MV-4-11 (cell line): Measurements from ENCODE around the gene CCDC197.

ENCODE experiments used
- DNase-seq: peaks from one replicate; lab custom pipeline; 2025; lab: John Stamatoyannopoulos, UW

CCDC197 gene

DNA sequence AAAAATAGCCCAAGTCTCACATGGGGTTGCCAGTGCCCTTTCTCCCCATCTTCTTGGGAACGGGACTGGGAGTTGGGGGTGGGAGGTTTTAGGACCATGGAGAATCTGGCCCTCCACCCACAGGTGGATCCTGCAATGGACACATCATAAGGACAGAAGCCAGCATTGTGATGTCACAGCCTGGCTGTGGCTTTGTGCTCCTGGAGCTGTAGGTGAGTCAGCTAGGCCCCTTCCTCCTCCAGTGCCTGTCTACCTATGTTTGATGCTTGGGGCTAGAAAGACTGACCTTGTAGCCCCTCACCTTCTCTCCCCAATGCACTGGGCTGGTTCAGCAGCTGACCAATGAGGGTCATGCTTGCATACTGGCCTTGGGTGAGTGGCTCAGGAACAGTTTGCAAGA lies at the start of gene CCDC197:
TSS of gene CCDC197 (plus strand) at position 220 of the 400 bp plus-strand sequence. CDS start 831 bp downstream, outside the sequence.
- DNase-seq, result no peak

DNA sequence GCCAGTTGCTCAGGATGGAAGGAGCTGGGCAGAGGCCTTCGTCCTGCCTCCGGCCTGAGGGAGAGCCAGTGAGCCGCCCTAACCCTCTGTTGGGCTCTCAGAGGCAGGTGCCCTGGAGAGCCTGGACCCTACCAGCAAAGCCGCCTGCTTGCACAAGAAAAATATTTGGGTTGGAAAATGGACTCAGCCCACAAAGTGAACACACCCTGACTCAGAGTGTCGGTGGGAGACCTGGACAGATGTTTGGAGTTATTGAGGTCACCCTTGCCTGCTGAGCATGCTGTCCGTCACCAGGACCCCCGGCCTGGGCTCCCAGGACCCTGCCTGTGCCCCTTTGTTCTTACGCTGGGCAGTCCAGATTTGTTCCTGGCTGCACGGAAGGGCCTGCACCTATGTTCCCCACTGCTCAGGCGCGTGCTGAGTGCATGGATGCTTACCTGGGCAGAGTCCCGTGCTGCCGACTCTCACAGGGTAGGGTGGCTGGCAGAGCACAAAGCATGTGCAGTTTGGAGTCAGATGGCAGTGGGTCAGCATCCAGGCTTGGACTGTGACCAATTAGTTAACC lies 47.5 kb upstream of the CCDC197 start:
- DNase-seq, result no peak

DNA sequence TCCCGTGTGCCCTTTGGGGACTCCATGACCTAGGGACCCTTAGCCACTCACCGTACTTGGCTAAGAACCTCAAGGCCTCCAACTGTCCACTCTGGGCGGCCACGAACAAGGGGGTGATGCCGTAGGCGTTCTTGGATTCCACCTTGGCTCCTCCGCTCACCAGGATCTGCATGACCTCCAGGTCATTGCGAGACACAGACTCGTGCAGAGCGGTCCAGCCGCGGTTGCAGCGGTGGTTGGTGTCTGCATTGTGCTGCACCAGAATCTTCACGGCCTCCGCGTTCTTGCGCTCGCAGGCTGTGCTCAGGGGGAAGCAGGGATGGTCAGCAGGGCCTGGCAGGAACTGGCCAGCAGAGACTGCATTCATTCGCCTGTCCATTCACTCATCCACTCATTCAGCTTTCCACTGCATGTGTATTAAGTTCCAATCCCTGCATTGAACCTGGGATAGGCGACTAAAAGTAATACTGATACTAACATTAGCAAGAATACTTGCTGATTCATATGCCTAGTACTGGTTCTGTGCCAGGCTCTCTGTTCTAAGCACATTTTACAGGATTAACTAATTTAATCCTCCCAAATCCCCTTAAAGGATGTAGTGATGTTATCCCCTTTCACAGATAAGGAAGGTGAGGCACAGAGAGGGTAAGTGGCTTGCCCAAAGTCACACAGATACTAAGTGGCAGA lies 46.0 kb upstream of the CCDC197 start:
- DNase-seq, result no peak

GRCh38 chr14:93951635-93952540 lies 45.2 kb upstream of the CCDC197 start:
- DNase-seq, result no peak

DNA sequence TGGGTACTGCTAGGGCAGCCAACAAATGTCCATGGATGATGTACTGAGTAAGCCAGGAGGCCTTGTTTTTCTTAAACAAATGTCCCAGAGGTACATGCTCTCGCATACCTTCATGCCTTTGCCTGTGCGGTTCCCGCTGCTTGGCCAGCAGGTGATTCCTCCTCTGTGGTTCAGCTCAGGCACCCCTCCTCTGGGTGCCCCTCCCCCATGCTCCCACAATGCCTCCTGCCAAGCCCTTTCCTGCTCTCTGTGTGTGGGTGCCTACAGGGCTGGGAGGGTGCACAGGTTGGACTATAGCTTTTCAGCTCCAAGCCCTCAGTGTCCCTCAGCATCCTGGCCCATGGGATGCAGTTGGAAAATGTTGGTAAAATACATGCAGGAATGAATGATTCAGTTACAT lies 44.3 kb upstream of the CCDC197 start:
- DNase-seq, result no peak

DNA sequence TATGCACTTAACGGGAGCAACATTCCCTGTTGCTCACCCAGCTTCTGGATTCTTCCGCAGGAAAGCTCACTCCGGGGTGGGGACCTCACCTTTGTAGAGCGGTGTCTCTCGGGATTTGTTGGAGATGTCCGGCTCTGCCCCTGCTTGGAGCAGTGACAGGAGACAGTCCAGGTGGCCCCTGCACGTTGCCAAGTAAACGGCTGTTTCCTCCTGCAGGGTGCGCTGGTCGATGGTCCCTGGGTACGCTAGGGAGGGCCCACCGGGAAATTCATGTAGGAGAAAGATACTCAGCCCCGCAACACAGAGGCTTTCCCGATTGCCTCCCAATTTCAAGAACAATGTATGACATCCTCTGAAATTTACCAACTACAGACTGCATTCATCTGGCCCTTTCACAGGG lies 43.8 kb upstream of the CCDC197 start:
- no peak for DNase-seq

DNA sequence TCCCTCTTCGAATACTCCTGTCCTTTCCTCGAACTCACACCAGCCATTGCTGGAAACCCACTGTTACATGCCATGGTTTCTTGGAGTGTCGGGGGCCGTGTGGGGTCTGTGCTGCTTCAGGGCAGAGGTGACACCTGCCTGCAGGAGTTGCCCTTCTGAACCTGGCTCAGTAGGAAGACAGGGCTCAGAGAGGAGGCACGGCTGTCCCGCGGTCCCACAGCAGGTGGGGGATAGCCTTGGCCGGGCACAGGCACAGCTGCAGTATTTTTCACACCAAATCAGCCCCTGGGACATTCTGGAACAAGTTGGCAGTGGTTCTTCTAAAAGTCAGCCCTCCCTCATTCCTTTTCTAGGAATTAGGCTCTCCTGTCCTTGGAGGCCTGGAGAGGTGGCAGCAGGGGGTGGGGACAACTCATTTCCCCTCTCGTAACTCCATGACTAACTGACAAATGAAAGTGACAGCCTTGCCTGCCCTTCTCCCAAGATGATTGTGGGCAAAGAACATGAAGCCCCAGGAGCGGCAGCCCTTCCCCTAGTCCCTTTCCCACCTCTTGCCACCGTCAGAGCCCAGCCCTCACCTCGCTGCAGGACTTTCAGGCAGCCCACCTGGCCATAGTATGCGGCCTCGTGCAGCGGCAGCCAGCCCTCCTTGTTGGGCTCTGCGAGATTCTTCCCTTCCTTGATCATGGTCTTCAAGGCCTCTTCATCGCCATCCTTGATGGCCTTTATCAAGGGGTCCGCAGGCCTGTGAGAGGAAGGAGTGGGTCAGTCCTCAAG lies 43.2 kb upstream of the CCDC197 start:
- DNase-seq, result no peak

- no peak for DNase-seq
These were observed 42.6 kb upstream of the CCDC197 start for GRCh38 chr14:93954516-93954830.

DNA sequence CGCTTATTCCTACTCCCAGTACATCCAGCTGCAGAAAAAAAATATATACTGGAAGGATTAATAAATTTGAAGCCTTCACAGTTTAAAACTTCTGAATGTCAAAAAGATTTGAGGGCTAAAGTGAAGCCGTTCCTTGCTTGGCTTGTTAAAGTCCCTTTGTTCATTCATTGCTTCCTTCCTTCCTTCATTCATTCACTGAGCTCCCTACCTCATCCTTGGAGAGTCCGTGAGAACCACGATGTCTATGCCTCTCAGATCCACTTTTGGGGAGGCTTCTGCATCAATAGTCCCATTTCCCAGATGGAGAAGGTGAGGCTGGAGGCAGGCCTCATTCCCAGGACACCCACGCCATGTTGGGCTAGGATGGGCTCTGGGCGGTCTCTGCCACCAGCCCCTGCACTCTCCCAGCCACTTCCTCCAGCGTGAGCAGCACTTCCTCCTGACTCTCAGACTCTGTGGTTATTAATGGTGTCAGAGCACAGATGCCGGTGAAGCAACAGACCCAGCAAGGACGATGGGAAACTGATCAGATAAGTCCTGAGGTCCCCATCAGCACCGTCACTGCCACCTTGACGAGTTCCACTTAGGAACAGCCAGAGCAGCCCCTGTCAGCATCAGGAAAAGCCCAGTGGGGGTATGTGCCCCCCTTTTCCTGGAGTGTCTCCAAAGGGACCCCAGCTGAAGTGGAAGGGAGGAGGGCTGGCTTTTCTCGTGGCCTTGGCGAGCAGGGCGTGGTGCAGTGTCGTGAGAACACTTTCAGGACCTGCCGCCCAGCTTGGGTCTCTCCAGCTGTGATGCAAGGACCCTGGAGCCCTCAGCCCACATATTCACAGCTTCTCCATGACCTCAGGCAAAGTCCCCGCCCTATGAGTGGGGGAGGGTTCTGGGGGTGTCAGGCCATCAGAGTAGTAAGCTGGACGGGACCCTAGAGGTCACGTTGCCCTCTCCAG lies 41.9 kb upstream of the CCDC197 start:
- DNase-seq, result peak; percentile 93

DNA sequence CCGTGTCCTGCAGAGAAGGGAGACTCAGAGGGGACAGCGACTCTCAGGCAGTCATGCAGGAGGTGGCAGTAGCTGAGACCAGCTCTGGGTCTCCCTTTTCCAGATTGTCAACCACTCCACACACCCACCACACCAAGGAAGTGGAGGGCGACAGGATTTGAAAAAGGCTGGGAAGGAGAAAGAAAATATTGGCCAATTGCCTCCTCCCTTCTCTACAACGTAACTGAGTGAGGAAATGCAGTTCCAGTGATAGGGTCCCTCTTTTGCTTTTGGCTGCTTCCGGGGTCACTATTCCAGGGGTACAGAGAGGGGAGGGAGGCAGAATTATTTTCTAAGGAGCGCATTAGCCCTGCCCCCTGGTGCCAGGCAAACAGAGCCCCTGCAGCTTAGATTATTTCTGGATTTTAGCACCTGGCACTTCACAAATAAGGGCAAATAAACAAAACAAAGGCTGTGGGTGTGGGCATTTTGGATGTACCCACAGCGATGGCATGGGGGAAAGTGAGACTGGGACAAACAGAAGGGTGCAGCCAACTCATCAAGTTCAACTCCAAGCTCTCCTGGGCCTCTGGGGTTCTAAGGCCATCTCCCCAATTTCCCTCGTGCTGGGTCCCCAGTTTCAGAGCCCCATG lies 41.1 kb upstream of the CCDC197 start:
- DNase-seq, result no peak

- DNase-seq, result no peak
These were observed 40.4 kb upstream of the CCDC197 start for GRCh38 chr14:93956514-93957332.

GRCh38 chr14:93957333-93957710 lies 39.8 kb upstream of the CCDC197 start:
- no peak for DNase-seq

GRCh38 chr14:93957751-93958566 lies 39.1 kb upstream of the CCDC197 start:
- DNase-seq, result no peak

DNA sequence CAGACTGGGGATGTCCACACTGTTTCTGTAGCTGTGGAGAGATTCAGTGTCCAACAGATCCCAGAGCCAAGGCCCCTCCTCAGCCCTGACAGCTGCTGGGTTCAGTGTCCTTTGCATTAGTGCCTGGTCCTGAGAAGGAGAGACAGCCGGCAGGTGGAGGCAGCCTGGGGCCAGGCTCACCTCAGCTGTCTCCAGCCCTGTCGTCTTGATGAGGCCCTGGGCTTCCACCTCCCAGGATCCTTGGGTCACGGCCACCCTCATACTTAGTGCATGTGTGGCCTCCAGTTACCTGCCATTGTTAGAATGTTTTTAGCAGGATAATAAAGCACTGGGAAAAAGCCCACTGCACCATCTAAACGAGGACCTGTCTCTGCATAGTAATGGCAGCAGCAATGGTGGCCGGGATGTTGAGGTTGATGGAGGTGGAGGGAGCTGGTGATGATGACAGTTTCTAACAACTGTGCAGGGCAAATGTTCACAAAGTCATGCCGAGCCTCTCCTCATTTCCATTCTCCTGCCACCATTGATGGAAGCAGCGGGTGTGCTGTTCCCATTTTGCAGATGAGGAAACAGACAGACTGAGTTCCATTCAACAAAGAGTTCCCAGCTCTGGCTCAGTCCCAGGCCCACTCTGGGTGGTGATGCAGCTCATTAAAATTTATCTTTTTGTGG lies 38.4 kb upstream of the CCDC197 start:
- no peak for DNase-seq

- DNase-seq, result peak; percentile 76
These were observed 37.6 kb upstream of the CCDC197 start for GRCh38 chr14:93959239-93960107.

DNA sequence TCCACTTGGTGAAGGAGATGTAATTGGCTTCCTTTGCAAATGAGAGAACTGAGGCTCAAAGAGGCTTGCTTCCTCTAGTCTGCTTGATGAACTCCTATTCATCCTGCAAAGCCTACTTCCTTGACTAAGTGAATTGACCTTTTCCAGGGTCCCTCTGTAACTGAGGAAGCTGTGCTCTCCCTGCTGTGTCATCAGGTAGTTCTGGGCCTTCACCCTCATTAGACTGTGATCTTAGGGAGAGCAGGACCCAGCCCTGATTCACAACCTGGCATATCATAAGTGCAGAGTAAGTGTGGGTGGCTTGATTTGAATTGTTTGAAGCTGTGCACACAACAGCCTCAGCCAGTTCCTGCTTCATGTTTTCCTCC lies 37.0 kb upstream of the CCDC197 start:
- DNase-seq, result no peak

GRCh38 chr14:93960774-93961438 lies 36.2 kb upstream of the CCDC197 start:
- DNase-seq, result no peak
